ENCODE results near the gene CBX5. TPM values are rescaled to one million over a fixed set of nuclear protein-coding genes. Genes with fewer than 3 reads are reported as not detected.

The CBX5 gene
- total and polyA plus RNA-seq, 9 of the 15 experiments (the other 6 are each of a cell fraction or from before 2014, with no cell fraction given): 32.6 to 102 (median 59.2) TPM

GRCh38 chr12:54304187-54304810 lies 24.4 kb upstream of the CBX5 start (continued):
- TF ChIP-seq FOXP4 (CRISPR knock-in tag; IDR thresholded peaks at IDR 0.05; ENCODE audit: borderline replicate concordance): peak; percentile 82; the same call in 1 of the 2 replicates
- TF ChIP-seq PTBP1 (IDR thresholded peaks at IDR 0.05; ENCODE audit: low read depth, low read length): peak; percentile 76; the same call in 1 of the 2 replicates
- TF ChIP-seq USF2 (CRISPR knock-in tag; IDR thresholded peaks at IDR 0.05): no peak
- no peak for TF ChIP-seq MCM2 (IDR thresholded peaks at IDR 0.05; ENCODE audit: low read depth)
- TF ChIP-seq HMG20A (CRISPR knock-in tag; conservative IDR thresholded peaks at IDR 0.05): no peak
- TF ChIP-seq PML (IDR thresholded peaks at IDR 0.05; ENCODE audit: low read length): peak; percentile 98
- no peak for TF ChIP-seq TRIM25 (IDR thresholded peaks at IDR 0.05; ENCODE audit: borderline replicate concordance)
- no peak for TF ChIP-seq ZNF592 (IDR thresholded peaks at IDR 0.05)
- no peak for TF ChIP-seq NCOA6 (IDR thresholded peaks at IDR 0.05)
- no peak; the same call in 1 of the 2 replicates for TF ChIP-seq ZNF133 (CRISPR knock-in tag; IDR thresholded peaks at IDR 0.05)
- TF ChIP-seq ZBED1 (IDR thresholded peaks at IDR 0.05): peak; percentile 94
- TF ChIP-seq DLX4 (CRISPR knock-in tag; IDR thresholded peaks at IDR 0.05): no peak
- TF ChIP-seq CGGBP1 (CRISPR knock-in tag; IDR thresholded peaks at IDR 0.05): no peak
- TF ChIP-seq HNRNPUL1 (IDR thresholded peaks at IDR 0.05; ENCODE audit: low read length): no peak; the same call in 1 of the 2 replicates
- no peak for TF ChIP-seq DNMT1 (IDR thresholded peaks at IDR 0.05)
- TF ChIP-seq HNRNPK (IDR thresholded peaks at IDR 0.05; ENCODE audit: low read depth, low read length, poor library complexity, severe bottlenecking): no peak
- TF ChIP-seq CBX8 (IDR thresholded peaks at IDR 0.05; ENCODE audit: borderline replicate concordance, extremely low read depth, low read depth, low read length, poor library complexity, severe bottlenecking): no peak
- TF ChIP-seq NCOA1 (IDR thresholded peaks at IDR 0.05; ENCODE audit: low read depth): peak; percentile 96
